Ovary (tissue), 9 donors: ENCODE results near the gene SNAI3. TPM values are rescaled to one million over a fixed set of nuclear protein-coding genes. Genes with fewer than 3 reads are reported as not detected.

Experiments
- DNase-seq, 5 donors: peaks; one replicate each; pipeline ENCODE4 v3.0.0-alpha.2; 2019 to 2020
- H3K27ac ChIP-seq, 2 donors: fragments of 200-600 bp; one replicate each; pipeline versions ENCODE4 v1.5.1 to v1.8.0; 2019 to 2022
- H3K27me3 ChIP-seq: fragments of 200-600 bp; one replicate; pipeline ENCODE4 v1.8.0; 2022
- H3K36me3 ChIP-seq: fragments of 200-600 bp; sonication (generic); one replicate; pipeline ENCODE4 v1.5.1; 2019
- H3K4me1 ChIP-seq: one replicate; pipeline ENCODE4 v1.8.1; 2013; ENCODE audit warnings: mild to moderate bottlenecking, moderate library complexity; ENCODE audit not compliant: insufficient read depth
- H3K4me3 ChIP-seq: fragments of 200-600 bp; sonication (generic); one replicate; pipeline ENCODE4 v1.5.1; 2017
- H3K9me3 ChIP-seq, 2 donors: fragments of 200-600 bp in 1 of 2; sonication (generic) in 1 of 2; one replicate each; pipeline versions ENCODE4 v1.5.1 to v1.8.1; 2013 to 2019; ENCODE audit warnings: mild to moderate bottlenecking in 1 of 2, moderate library complexity in 1 of 2
- CTCF ChIP-seq, 3 donors: fragments of 450-650 bp in 2 of 3; fragments of 200-600 bp in 1 of 3; IDR thresholded peaks; one replicate each; pipeline versions ENCODE4 v1.5.1 to v1.8.0; 2016 to 2022; ENCODE audit warnings: antibody characterized with exemption in 3 of 3, mild to moderate bottlenecking in 1 of 3
- EP300 ChIP-seq: sonication (generic); formaldehyde crosslinking; IDR thresholded peaks from one replicate; pipeline ENCODE4 v1.6.1; 2017; ENCODE audit warnings: antibody characterized with exemption
- POLR2A ChIP-seq: fragments of 450-650 bp; IDR thresholded peaks from one replicate; pipeline ENCODE4 v1.6.1; 2017; ENCODE audit warnings: antibody characterized with exemption, mild to moderate bottlenecking, moderate library complexity
- WGBS, 3 donors: extraction: QIAGEN DNeasy Blood & Tissue Kit in 1 of 3; methylation state at CpG; one replicate each; pipeline versions ENCODE4 v1.1.5 to v1.1.7; 2013 to 2017; 5-methylcytosine and 5-hydroxymethylcytosine counted together
- intact Hi-C, 4 donors: fragments of 100-400 bp; cut with DNase I; formaldehyde crosslinking; loops; one replicate each; pipeline versions ENCODE4 v1.11.0 to v1.15.1; 2022 to 2023
- polyA plus RNA-seq, 2 donors: library from polyadenylated mRNA; stranded (reverse); fragments of 200-250 nt in 1 of 2; fragments of 350-450 nt in 1 of 2; fragmentation: Illumina TruSeq in 1 of 2; extraction: RNeasy Lipid Tissue Mini Kit (QIAGEN cat#74804) in 1 of 2; gene quantifications; one replicate each; pipeline ENCODE4 v1.2.3, GENCODE V29; 2013 to 2014
- total RNA-seq, 7 donors: library from RNA; depleted of rRNA in 2 of 7; stranded (reverse); fragments of >200 nt in 2 of 7; fragmentation: NEBNext Ultra II Directional in 3 of 7; extraction: Animal tissue kit (Norgen Biotek cat#: 25700) in 3 of 7; gene quantifications; one replicate each; pipeline versions ENCODE4 v1.1.0 to v1.2.4, GENCODE V29; 2016 to 2023
- donor health status: DM: no; HTN: no; CAD: no; lungs with moderate emphysema.
- donor health status: DM: no; HTN: no; CAD: no.
- donor health status: Bipolar disorder and iron deficiency.
- donor health status: DM: yes; HTN: yes; CAD: no.
- donor health status: DM: no; HTN: no; CAD: no.
- donor health status: DM: yes; HTN: yes; CAD: no.

Gene SNAI3
- total and polyA plus RNA-seq, 9 donors: 0.12 to 1.0 (median 0.28) TPM; not detected in 4

- TF ChIP-seq EP300 (no peak), CTCF (IDR thresholded peaks at IDR 0.05) (no peak), POLR2A (no peak)
- Histone ChIP-seq H3K27ac (no peak overlapping the region), H3K27me3 (no peaks in the 10 kb centered on the region), H3K9me3 (no peaks in the 10 kb centered on the region), H3K4me3 (no peak overlapping the region), H3K36me3 (peaks cover 2% of the 10 kb centered on the region), H3K4me1 (peaks cover 2% of the 10 kb centered on the region)
- DNase-seq: no peak
- WGBS, 3 donors: 84 to 85% (median 85%) methylated on average over 37 of the region's 37 CpGs
- intact Hi-C loops: no loop called here
Measured at GRCh38 chr16:88697831-88698615, 11.7 kb upstream of the SNAI3 start.

- DNase-seq: no peak
- Histone ChIP-seq H3K4me3 (no peak overlapping the region), H3K27me3 (no peaks in the 10 kb centered on the region), H3K27ac (no peak overlapping the region), H3K9me3 (no peaks in the 10 kb centered on the region), H3K4me1 (peaks cover 2% of the 10 kb centered on the region), H3K36me3 (peaks cover 2% of the 10 kb centered on the region)
- intact Hi-C loops: no loop called here
- 87 to 93% (median 89%) methylated on average over 47 of the region's 47 CpGs for WGBS, 3 donors
- TF ChIP-seq CTCF (IDR thresholded peaks at IDR 0.05): no peak
- no peak for TF ChIP-seq POLR2A
- TF ChIP-seq EP300: no peak
Measured at GRCh38 chr16:88697116-88697830, 11.0 kb upstream of the SNAI3 start.

DNA sequence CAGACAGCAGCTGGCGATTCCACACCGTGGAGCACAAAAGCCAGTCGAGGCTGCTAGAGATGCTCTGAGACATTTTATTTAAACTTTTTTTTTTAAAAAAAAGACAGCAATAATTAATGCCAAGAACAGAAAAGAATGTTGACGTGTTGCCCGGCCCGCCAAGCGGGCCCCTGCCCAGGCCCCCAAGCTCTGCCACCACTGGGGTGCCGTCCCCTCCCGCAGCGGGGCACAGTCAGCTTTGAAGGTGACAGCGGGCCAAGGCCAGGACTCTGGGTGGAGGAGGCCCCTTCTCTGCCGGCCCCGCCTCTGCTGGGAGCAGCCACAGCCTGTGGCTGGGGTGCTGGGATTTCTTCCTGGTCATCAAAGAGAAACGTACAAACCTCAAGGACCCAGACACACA, 10.1 kb upstream of the SNAI3 start:
- WGBS, 3 donors: 73 to 82% (median 79%) methylated on average over 14 of the region's 14 CpGs
- Histone ChIP-seq H3K9me3 (no peaks in the 10 kb centered on the region), H3K4me3 (no peak overlapping the region), H3K27me3 (no peaks in the 10 kb centered on the region), H3K27ac (no peak overlapping the region), H3K36me3 (peaks cover 2% of the 10 kb centered on the region), H3K4me1 (peaks cover 2% of the 10 kb centered on the region)
- intact Hi-C loops: no loop called here
- TF ChIP-seq EP300 (no peak), CTCF (IDR thresholded peaks at IDR 0.05) (no peak), POLR2A (no peak)
- no peak for DNase-seq

GRCh38 chr16:88695753-88696152, 9.4 kb upstream of the SNAI3 start:
- Histone ChIP-seq H3K36me3 (peaks cover 2% of the 10 kb centered on the region), H3K9me3 (no peaks in the 10 kb centered on the region), H3K4me3 (no peak overlapping the region), H3K4me1 (no peaks in the 10 kb centered on the region), H3K27me3 (peaks cover 2% of the 10 kb centered on the region), H3K27ac (no peak overlapping the region)
- no peak for TF ChIP-seq CTCF (IDR thresholded peaks at IDR 0.05)
- no peak for TF ChIP-seq EP300
- TF ChIP-seq POLR2A: no peak
- intact Hi-C loops: no loop called here
- WGBS, 3 donors: 88 to 93% (median 89%) methylated on average over 7 of the region's 7 CpGs
- no peak for DNase-seq
